HG03103 (cell line): ENCODE measurements around the gene RPL10A.
"Not testable (repeated sequence)": the region's sequence is repeated elsewhere in the genome, so short reads cannot be mapped to it uniquely, and the experiment has no call there.

Experiments
- ATAC-seq: cut with Tn5 transposase; IDR thresholded peaks from one replicate; pipeline ENCODE4 v1.9.1; 2021; ENCODE audit warnings: low read depth; ENCODE audit not compliant: unreplicated experiment

The RPL10A gene

GRCh38 chr6:35506536-35506935 lies 38.3 kb downstream of the RPL10A start:
- no peak for ATAC-seq

GRCh38 chr6:35507221-35507620 lies 39.0 kb downstream of the RPL10A start:
- ATAC-seq: no peak

- ATAC-seq: no peak
Observed at GRCh38 chr6:35508027-35508426, 39.8 kb downstream of the RPL10A start.

- ATAC-seq: no peak
Observed at GRCh38 chr6:35508542-35508941, 40.3 kb downstream of the RPL10A start.

- ATAC-seq: no peak
Observed at GRCh38 chr6:35510916-35511561, 42.8 kb downstream of the RPL10A start.

GRCh38 chr6:35511562-35511941 lies 43.4 kb downstream of the RPL10A start:
- ATAC-seq: no peak

- no peak for ATAC-seq
Observed at GRCh38 chr6:35512006-35512405, 43.8 kb downstream of the RPL10A start.

GRCh38 chr6:35512740-35513139 lies 44.5 kb downstream of the RPL10A start, which contains the start of gene TULP1:
Gene TULP1 (minus strand): TSS chr6:35512896. CDS start chr6:35512858, 38 bp downstream.
- ATAC-seq: no peak

- no peak for ATAC-seq
Observed at GRCh38 chr6:35514587-35514986, 46.4 kb downstream of the RPL10A start.

- not testable (repeated sequence) for ATAC-seq
Observed at GRCh38 chr6:35515939-35516338, 47.7 kb downstream of the RPL10A start.

- ATAC-seq: no peak
Observed at GRCh38 chr6:35516712-35517111, 48.5 kb downstream of the RPL10A start.

GRCh38 chr6:35517978-35518377 lies 49.8 kb downstream of the RPL10A start:
- not testable (repeated sequence) for ATAC-seq

- no peak for ATAC-seq
Observed at GRCh38 chr6:35518566-35519312, 50.5 kb downstream of the RPL10A start.

GRCh38 chr6:35519313-35520015 lies 51.3 kb downstream of the RPL10A start:
- ATAC-seq: no peak
